Measurements from ENCODE around the gene BCKDK. TPM values are rescaled to one million over a fixed set of nuclear protein-coding genes. Genes with fewer than 3 reads are reported as not detected.

The BCKDK gene
- total and polyA plus RNA-seq, 2 of the 13 experiments (the other 11 are each of a cell fraction or from before 2014, with no cell fraction given) = 24.9 to 42.6 TPM

- TF ChIP-seq ZNF687 (CRISPR knock-in tag; IDR thresholded peaks at IDR 0.05) = no peak
- peak; percentile 90 for TF ChIP-seq ZNF629 (CRISPR knock-in tag; conservative IDR thresholded peaks at IDR 0.05)
- peak; percentile 86; the same call in 1 of the 2 replicates for TF ChIP-seq ZNF891 (CRISPR knock-in tag; IDR thresholded peaks at IDR 0.05)
- TF ChIP-seq ZNF547 (CRISPR knock-in tag; IDR thresholded peaks at IDR 0.05) = no peak
- TF ChIP-seq KDM2A (CRISPR knock-in tag; IDR thresholded peaks at IDR 0.05; ENCODE audit: borderline replicate concordance, low read depth) = peak; percentile 19; the same call in 1 of the 2 replicates
- no peak for TF ChIP-seq ZNF878 (CRISPR knock-in tag; IDR thresholded peaks at IDR 0.05)
- TF ChIP-seq ZNF775 (CRISPR knock-in tag; IDR thresholded peaks at IDR 0.05; ENCODE audit: borderline replicate concordance) = no peak
- TF ChIP-seq ZNF614 (CRISPR knock-in tag; IDR thresholded peaks at IDR 0.05; ENCODE audit: borderline replicate concordance) = no peak
- TF ChIP-seq NR2F1 (CRISPR knock-in tag; IDR thresholded peaks at IDR 0.05) = no peak
- TF ChIP-seq ZSCAN9 (CRISPR knock-in tag; IDR thresholded peaks at IDR 0.05; ENCODE audit: borderline replicate concordance) = no peak
- TF ChIP-seq SMARCC2 (IDR thresholded peaks at IDR 0.05) = no peak
- TF ChIP-seq ZNF350 (CRISPR knock-in tag; IDR thresholded peaks at IDR 0.05; ENCODE audit: borderline replicate concordance, low read depth) = 0 out of 2 replicates have a peak, but pooled peaks have one; percentile 53
- peak; percentile 50 for TF ChIP-seq HDAC1 (CRISPR knock-in tag; IDR thresholded peaks at IDR 0.05)
- TF ChIP-seq ZNF510 (CRISPR knock-in tag; IDR thresholded peaks at IDR 0.05; ENCODE audit: low read depth) = no peak
- peak; percentile 4; the same call in 1 of the 2 replicates for TF ChIP-seq KDM5B (CRISPR knock-in tag; IDR thresholded peaks at IDR 0.05; ENCODE audit: borderline replicate concordance)
- no peak for TF ChIP-seq ZBTB8A (CRISPR knock-in tag; IDR thresholded peaks at IDR 0.05; ENCODE audit: borderline replicate concordance, low read depth)
- TF ChIP-seq ZFP1 (CRISPR knock-in tag; IDR thresholded peaks at IDR 0.05) = no peak
- 0 out of 2 replicates have a peak, but pooled peaks have one; percentile 26 for TF ChIP-seq ZNF136 (CRISPR knock-in tag; IDR thresholded peaks at IDR 0.05; ENCODE audit: low read depth)
- TF ChIP-seq BCL3 (CRISPR knock-in tag; IDR thresholded peaks at IDR 0.05) = no peak
- no peak for TF ChIP-seq CHCHD3 (CRISPR knock-in tag; IDR thresholded peaks at IDR 0.05)
- TF ChIP-seq HINFP (CRISPR knock-in tag; IDR thresholded peaks at IDR 0.05; ENCODE audit: low read depth) = no peak
- peak; percentile 17 for TF ChIP-seq NFKB2 (CRISPR knock-in tag; IDR thresholded peaks at IDR 0.05; ENCODE audit: borderline replicate concordance)
- no peak; the same call in 1 of the 2 replicates for TF ChIP-seq SAFB2 (CRISPR knock-in tag; IDR thresholded peaks at IDR 0.05; ENCODE audit: borderline replicate concordance, low read depth)
- TF ChIP-seq ZNF33B (CRISPR knock-in tag; IDR thresholded peaks at IDR 0.05) = peak; percentile 17; the same call in 1 of the 2 replicates
Observed at GRCh38 chr16:31072540-31073141, 35.5 kb upstream of the BCKDK start (continued).
